Large intestine (tissue), 3 donors: ENCODE data around the gene DLK1. TPM values are rescaled to one million over a fixed set of nuclear protein-coding genes. Genes with fewer than 3 reads are reported as not detected.

Experiments used
- DNase-seq, 2 donors: peaks; one replicate each; pipeline versions ENCODE4 v3.0.0 to v3.0.0-alpha.2; 2013
- H3K27ac ChIP-seq: one replicate; pipeline ENCODE4 v1.5.1; 2013; ENCODE audit warnings: low read length
- H3K27me3 ChIP-seq: 2 replicates; pipeline ENCODE4 v1.6.1; 2013; ENCODE audit warnings: low read length; ENCODE audit not compliant: control insufficient read depth, insufficient read depth
- H3K36me3 ChIP-seq: 2 replicates; pipeline ENCODE4 v1.6.1; 2013; ENCODE audit warnings: low read length; ENCODE audit not compliant: control insufficient read depth, insufficient read depth
- H3K4me1 ChIP-seq: one replicate; pipeline ENCODE4 v1.6.1; 2013; ENCODE audit warnings: low read length; ENCODE audit not compliant: control insufficient read depth, insufficient read depth
- H3K4me3 ChIP-seq: one replicate; pipeline ENCODE4 v1.5.1; 2013; ENCODE audit warnings: low read length
- H3K9me3 ChIP-seq: one replicate; pipeline ENCODE4 v1.6.1; 2013; ENCODE audit warnings: mild to moderate bottlenecking, low read depth, low read length, moderate library complexity; ENCODE audit not compliant: control insufficient read depth
- WGBS: methylation state at CpG from one replicate; pipeline ENCODE4 v1.1.5; 2013; ENCODE audit warnings: low lambda C conversion rate; ENCODE audit not compliant: insufficient coverage; 5-methylcytosine and 5-hydroxymethylcytosine counted together
- polyA plus RNA-seq: library from polyadenylated mRNA; unstranded; fragments of 120-200 nt; gene quantifications from one replicate; pipeline ENCODE4 v1.2.1, GENCODE V29; 2013

Gene DLK1
- polyA plus RNA-seq, 1 donor = 25.2 TPM

DNA sequence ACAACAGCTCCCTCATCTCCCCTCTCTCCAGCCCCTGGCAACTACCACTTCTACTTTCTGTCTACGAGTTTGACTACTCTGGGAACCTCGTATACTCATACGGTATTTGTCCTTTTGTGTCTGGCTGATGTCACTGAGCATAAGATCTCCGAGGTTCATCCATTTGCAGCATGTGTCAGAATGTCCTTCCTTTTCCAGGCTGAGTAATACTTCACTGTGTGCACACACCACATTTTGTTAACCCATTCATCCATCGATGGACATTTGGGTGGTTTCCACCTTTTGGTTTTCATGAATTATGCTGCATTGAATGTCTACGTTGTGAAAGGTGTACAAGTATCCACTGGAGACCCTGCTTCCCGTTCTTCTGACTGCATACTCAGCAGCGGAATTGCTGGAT lies 24.1 kb upstream of the DLK1 start:
- no CpG with 5 or more reads among the region's 8 CpGs for WGBS
- Histone ChIP-seq H3K27me3 (no peaks in the 10 kb centered on the region), H3K9me3 (no peaks in the 10 kb centered on the region), H3K27ac (no peak overlapping the region), H3K4me1 (no peaks in the 10 kb centered on the region), H3K4me3 (no peak overlapping the region), H3K36me3 (no peaks in the 10 kb centered on the region)
- DNase-seq = no peak

DNA sequence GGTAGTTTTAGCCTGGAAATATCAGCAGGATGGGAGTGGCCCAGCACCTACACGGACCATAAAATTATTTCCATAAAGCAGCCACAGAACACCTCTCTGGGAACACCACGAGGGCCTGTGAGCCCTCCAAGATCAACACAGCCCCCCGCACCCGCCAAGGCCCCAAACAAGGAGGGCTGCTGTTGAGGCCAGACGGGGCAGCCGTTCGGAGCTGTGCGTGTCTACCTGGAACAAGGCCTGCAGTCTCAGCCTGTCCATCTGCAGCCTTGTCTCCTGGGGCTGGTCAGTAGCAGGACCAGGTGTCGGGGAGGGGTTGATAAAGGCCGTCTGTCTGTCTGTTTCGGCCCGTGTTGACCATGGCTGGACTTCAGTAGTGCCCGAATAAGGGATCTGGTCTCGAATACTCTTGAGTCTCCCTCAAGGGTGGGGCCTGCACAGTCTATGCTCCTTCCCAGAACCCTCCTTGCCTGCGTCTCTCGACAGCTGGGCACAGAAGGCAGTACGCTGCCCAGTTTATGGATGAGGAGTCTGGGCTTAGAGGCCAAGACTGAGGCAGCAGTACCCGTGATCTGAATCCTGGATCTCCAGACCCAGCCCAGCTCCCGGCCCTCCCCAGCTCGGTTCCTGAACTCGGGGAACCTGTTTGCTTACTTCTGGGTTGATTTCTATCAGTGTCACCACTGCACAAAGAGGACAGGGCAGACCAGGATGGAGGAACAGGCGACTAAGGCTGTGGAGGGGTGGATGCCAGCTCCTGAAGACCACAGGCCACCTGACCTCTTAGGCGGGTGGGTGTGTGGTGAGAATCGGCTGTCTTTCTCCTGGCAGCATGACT lies 23.1 kb upstream of the DLK1 start:
- no peaks in the 10 kb centered on the region for H3K36me3 ChIP-seq
- no CpG with 5 or more reads among the region's 24 CpGs for WGBS
- no peak overlapping the region for H3K27ac ChIP-seq
- peaks cover 3% of the 10 kb centered on the region for H3K4me1 ChIP-seq
- no peaks in the 10 kb centered on the region for H3K9me3 ChIP-seq
- DNase-seq = no peak
- H3K4me3 ChIP-seq = no peak overlapping the region
- H3K27me3 ChIP-seq = peaks cover 6% of the 10 kb centered on the region

DNA sequence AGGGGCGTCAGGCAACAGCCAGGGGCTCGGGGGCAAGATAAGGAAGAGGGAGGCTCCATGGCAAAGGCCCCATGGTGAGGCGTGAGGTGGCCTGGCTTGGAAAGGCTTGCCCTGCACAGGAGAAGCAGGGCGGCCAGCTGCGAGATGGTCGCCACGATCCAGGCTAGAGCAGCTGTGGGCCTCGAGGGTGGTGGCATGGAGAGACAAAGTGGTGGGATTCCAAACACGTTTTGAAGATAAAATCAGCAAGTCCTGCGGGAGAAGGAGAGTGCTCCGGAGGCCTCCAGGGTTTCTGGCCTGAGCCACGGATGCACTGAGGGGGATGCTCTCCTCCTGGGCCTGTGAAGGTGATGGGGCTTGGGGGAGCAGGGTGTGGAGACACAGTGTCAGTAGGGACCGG lies 20.5 kb upstream of the DLK1 start:
- Histone ChIP-seq H3K9me3 (peaks cover 6% of the 10 kb centered on the region), H3K4me1 (peaks cover 14% of the 10 kb centered on the region), H3K27ac (no peak overlapping the region), H3K4me3 (no peak overlapping the region), H3K27me3 (peaks cover 15% of the 10 kb centered on the region), H3K36me3 (no peaks in the 10 kb centered on the region)
- WGBS = no CpG with 5 or more reads among the region's 13 CpGs
- DNase-seq = no peak

DNA sequence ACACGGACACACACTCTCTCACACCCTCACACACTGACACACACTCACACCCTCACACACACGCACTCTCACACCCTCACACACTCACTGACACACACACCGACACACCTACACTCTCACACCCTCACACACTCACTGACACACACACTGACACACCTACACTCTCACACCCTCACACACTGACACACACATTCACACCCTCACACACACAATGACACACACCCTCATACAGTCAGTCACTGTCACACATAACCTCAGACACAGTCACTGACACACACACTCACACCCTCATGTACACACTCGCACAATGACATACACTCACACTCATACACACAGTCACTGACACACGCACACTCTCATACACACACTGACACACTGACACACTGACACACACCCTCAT lies 19.8 kb upstream of the DLK1 start:
- H3K36me3 ChIP-seq = no peaks in the 10 kb centered on the region
- peaks cover 15% of the 10 kb centered on the region for H3K27me3 ChIP-seq
- no peak overlapping the region for H3K4me3 ChIP-seq
- WGBS = no CpG with 5 or more reads among the region's 5 CpGs
- no peak for DNase-seq
- no peak overlapping the region for H3K27ac ChIP-seq
- H3K4me1 ChIP-seq = peaks cover 14% of the 10 kb centered on the region
- peaks cover 6% of the 10 kb centered on the region for H3K9me3 ChIP-seq

DNA sequence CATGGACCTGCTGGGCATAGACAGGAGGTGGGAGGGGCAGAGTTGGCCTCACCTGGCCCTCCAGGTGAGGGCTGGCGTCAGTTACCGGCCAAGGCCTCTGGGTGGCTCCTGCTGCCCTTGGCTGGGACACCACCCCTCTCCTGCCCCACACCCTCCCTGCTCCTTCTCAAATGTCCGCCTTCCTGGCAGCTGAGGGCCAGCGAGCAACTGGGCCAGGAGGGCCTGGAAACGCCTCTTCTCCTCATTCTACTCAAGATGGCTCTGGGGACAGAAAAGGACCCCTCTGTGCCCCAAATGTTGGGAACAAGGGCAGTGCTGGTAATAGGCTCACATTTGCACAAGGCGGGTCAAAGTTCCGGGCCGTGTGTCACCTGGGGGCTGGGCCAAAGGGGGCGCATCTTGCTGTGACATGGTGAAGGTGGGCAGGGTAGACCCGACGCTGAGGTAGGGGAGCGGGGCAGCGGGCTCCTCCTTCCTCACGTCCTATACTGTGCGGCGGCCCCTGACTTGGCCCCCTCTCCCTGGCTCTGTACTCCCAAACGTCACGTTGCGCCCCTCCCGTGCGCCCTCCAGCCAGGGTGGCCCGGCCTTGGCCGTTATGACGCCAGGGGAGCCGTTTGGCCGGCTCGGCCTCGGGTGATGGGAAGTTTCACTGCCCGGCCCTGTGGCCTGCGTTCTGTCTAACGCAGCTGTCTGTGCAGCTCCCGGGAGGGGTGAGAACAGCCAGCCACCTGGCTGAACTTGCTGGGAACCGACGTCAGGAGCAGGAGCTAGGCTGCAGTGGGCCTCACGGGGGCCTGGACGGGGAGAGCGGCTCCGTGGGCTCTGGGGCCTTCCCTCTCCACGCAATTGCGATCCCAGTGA lies 18.0 kb upstream of the DLK1 start:
- no CpG with 5 or more reads among the region's 40 CpGs for WGBS
- H3K9me3 ChIP-seq = peaks cover 6% of the 10 kb centered on the region
- peak overlapping the region; percentile 48 for H3K27ac ChIP-seq
- H3K4me3 ChIP-seq = peak overlapping the region; percentile 6
- peak; percentile 66 to 69 for DNase-seq
- no peaks in the 10 kb centered on the region for H3K36me3 ChIP-seq
- peaks cover 14% of the 10 kb centered on the region for H3K4me1 ChIP-seq
- peaks cover 15% of the 10 kb centered on the region for H3K27me3 ChIP-seq

DNA sequence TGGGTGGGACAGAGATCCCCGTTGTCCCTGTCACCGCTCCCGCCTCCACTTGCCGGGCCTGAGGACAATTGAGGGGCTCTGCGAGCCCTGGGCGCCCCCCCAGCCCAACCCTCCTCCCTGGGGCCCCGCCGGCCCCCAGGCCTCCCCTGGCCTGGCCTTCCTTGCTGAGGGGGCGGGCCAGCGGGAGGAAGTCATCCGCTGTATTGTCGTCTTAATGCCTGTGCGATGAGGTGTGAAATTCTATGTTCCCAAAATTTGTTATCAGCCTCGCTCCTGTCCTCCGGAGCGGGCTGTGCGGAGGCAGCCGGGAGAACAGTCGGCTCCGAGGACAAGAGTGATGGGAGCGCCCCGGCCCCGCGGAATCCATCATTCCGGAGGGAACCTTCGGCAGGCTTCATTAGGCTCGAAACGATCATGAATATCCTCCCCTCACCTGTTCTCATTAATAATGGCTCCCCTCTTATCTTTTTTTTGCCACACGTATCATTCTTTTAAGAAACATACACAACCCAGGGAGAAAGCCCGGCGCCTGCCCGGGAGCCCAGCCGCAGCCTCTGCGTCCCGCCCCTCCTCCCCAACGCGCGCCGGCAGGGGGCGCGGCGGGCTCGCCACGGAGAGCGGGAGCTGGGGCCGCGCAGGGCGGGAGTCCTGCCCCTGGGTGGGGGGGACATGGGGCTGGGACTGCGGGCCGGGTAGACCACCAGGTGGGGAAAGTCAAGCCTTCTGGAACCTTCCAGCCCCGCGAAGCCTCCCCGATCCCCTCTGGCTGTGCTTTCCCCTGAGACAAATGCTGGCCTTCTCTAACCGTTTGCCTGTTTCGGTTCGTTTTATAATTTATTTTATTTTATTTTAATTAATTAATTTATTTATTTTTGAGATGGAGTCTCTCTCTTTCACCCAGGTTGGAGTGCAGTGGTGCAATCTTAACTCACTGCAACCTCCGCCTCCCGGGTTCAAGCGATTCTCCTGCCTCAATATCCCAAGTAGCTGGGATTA lies 17.1 kb upstream of the DLK1 start:
- 68% methylated on average over 3 of the region's 59 CpGs for WGBS
- no peaks in the 10 kb centered on the region for H3K36me3 ChIP-seq
- H3K27me3 ChIP-seq = peaks cover 15% of the 10 kb centered on the region
- DNase-seq = peak; percentile 36 to 49
- H3K9me3 ChIP-seq = peaks cover 6% of the 10 kb centered on the region
- peaks cover 14% of the 10 kb centered on the region for H3K4me1 ChIP-seq
- H3K27ac ChIP-seq = peak overlapping the region; percentile 48
- H3K4me3 ChIP-seq = peak overlapping the region; percentile 6

DNA sequence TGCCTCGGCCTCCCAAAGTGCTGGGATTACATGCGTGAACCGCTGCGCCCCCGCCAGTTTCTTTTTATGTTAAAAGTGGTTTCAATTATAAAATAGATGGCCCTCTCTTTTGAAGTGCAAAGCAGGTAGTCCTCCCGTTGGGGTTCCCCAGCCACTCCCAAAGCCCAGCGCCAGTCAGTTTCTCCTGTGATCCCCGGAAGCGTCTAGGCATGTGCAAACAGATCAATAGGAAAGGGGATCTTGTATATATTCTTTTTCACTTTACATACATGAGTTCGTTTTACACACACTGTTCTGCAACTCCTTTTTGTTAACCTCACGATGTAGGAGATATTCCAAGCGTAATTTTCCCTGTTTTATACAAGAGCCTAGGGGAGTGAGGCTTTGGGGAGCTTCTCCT lies 16.3 kb upstream of the DLK1 start:
- Histone ChIP-seq H3K36me3 (no peaks in the 10 kb centered on the region), H3K27me3 (peaks cover 15% of the 10 kb centered on the region), H3K27ac (no peak overlapping the region), H3K4me1 (peaks cover 14% of the 10 kb centered on the region), H3K9me3 (peaks cover 6% of the 10 kb centered on the region), H3K4me3 (no peak overlapping the region)
- WGBS = 100% methylated on average over 1 of the region's 12 CpGs
- DNase-seq = no peak

DNA sequence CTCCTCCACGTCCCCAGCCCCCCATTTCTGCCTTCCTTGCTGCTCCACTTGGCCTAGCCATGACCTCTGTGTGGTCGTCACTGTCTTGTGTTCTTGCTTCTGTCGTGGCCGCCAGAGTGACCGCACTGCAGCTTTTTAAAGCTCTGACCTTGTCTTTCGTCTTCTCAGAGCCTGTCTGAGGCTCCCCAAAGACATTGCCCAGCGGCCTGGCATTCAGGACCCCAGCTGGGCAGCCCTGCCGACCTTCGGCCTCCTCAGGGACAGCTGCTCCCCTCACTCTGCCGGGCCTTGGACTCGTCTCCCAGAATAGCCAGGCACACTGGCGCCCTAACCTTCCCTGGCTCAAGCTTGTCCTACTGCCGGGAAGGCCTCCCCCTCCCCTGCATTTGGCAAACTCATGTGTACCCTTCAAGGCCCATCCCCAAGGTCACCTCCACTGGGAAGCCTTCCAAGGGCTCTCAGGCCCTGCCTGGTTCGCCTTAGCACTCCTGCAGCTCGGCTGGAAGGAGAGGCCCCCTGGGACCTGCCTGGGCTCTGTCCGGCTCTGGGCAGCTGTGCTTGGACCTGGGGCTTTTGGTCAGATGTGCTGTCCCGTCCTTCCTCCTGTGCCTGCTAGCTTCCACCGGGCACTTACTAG lies 15.7 kb upstream of the DLK1 start:
- Histone ChIP-seq H3K4me3 (no peak overlapping the region), H3K27ac (no peak overlapping the region), H3K27me3 (peaks cover 15% of the 10 kb centered on the region), H3K9me3 (peaks cover 6% of the 10 kb centered on the region), H3K36me3 (no peaks in the 10 kb centered on the region), H3K4me1 (peaks cover 14% of the 10 kb centered on the region)
- 88% methylated on average over 4 of the region's 18 CpGs for WGBS
- DNase-seq = no peak

DNA sequence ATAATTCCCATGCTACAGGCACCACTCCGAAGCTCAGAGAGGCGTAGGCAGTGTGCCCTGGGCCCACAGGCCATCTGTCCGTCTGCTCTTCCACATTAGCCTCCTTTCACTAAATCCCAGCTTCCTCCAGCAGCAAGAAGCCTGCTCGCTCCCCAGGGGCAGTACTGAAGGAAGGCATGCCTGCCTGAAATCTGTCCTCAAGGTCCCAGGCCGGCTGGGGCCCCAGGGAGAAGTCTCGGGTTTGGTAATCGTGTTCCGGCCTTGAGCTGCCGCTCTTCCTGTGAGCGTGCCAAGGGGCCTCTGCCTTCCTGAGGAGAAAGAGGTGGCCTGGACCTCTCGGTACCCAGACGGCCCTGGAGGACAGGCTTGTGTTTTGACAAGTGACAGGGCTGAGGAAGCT lies 15.2 kb upstream of the DLK1 start:
- DNase-seq = no peak
- no peak overlapping the region for H3K4me3 ChIP-seq
- no CpG with 5 or more reads among the region's 12 CpGs for WGBS
- H3K9me3 ChIP-seq = peaks cover 6% of the 10 kb centered on the region
- peaks cover 14% of the 10 kb centered on the region for H3K4me1 ChIP-seq
- H3K27me3 ChIP-seq = peaks cover 15% of the 10 kb centered on the region
- H3K27ac ChIP-seq = no peak overlapping the region
- no peaks in the 10 kb centered on the region for H3K36me3 ChIP-seq
